HEK293T (cell line): ENCODE results near the gene UBE2R2.

Source experiments
- BHLHE40 ChIP-seq: fragments of 450-650 bp; IDR thresholded peaks from 2 replicates; pipeline ENCODE4 v1.6.1; 2016; ENCODE audit warnings: mild to moderate bottlenecking, moderate library complexity, borderline replicate concordance
- ELF4 ChIP-seq: fragments of 450-650 bp; IDR thresholded peaks from 2 replicates; pipeline ENCODE4 v1.6.1; 2017; ENCODE audit warnings: antibody characterized with exemption
- FOXM1 ChIP-seq: fragments of 450-650 bp; IDR thresholded peaks from 2 replicates; pipeline ENCODE4 v1.6.1; 2017; ENCODE audit warnings: mild to moderate bottlenecking, borderline replicate concordance
- SP1 ChIP-seq: fragments of 450-650 bp; IDR thresholded peaks from 2 replicates; pipeline ENCODE4 v1.6.1; 2017
- SUZ12 ChIP-seq: fragments of 450-650 bp; IDR thresholded peaks from 2 replicates; pipeline ENCODE4 v1.6.1; 2016; ENCODE audit warnings: mild to moderate bottlenecking
- TARDBP ChIP-seq: fragments of 450-650 bp; IDR thresholded peaks from 2 replicates; pipeline ENCODE4 v1.6.1; 2016

- no peak for TF ChIP-seq BHLHE40
- no peak for TF ChIP-seq SUZ12
- no peak for TF ChIP-seq TARDBP
- no peak for TF ChIP-seq FOXM1
- TF ChIP-seq SP1: no peak
- no peak for TF ChIP-seq ELF4
Measured at GRCh38 chr9:33908114-33908513, 91.2 kb downstream of the UBE2R2 start.
